Activated CD8-positive, alpha-beta memory T cell treated with anti-CD3 and anti-CD28 coated beads, Interleukin-2, amount 50 U/mL, for 48 hours (primary cell): ENCODE data around the gene DIRAS2.

Experiments used
- DNase-seq: peaks from one replicate; pipeline ENCODE4 v3.0.0-alpha.2; 2020

Gene DIRAS2

DNA sequence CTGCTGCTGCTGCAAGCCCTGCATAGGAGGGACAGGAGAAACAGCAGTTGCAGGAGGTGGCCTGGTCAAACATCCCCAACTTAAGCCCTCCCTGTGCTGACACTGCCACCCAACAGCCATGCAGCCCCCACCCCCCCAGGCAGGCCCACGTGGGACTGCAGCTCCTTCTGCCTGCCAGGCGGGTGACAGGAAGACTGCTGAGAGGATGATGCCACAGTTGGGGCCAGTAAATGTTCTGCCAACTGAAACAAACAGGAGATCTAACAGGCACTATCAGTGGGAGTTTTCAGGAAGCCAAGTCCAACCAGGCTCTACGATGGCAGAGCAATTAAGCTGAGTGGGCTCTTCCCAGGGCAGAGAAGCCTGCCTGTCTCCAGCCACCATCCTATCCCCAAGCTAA is 31.1 kb downstream of the DIRAS2 start:
- no peak for DNase-seq

DNA sequence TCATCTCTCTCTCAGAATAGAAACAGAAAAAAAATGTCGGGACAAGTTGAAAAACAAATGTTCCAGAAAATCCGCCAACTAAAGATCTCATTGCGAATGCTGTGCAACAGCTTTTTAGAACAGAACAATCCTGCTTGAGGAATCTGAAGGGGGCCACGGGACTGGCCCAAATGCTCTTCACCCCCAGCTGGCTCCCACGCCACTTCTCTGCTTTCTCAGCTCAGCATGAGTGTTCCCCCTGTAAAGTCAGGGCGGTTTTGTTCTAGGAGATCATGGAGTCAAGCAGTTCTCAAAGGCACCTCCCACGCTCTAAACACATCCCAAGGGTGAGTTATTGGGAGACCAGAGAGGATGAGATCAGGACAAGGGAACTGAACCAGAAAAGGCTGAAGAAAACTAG is 31.5 kb downstream of the DIRAS2 start:
- DNase-seq = no peak

DNA sequence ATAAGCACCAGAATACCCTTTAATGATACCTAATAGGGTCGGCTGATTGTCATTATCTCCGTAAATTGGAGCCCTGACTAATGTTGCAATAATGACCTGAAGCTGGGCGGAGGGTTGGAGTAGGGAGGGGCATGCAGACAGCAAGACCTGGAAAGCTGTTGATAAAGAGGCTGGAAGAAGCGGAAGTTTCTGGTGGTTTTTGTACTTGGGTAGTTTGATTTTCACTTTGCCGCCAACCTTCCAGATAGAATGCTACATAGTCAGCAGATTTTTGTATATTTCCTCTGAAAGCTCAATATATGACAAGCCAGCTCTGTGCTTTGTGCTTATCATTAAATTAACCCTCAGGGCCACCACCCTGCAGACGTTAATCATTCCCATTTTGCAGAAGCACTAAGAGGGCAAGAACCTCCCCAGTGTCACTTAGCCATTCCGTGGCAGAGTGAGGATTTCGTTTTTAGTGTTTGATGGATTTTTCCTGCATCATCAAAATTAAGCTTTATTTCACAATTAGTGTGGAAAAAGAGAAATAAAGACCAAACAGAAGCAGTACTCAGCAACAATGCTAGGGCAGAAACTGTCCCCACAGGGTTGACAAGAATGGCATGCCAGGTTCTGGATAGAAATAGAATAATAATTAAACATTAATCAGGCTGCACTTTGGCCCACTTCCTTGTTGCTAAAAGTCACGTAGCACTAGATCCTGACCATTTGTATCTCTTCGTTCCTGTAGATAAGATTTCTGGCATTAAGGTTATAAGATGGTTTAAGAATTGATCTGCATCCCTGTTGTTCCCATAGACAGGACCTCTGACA is 34.7 kb downstream of the DIRAS2 start:
- no peak for DNase-seq

DNA sequence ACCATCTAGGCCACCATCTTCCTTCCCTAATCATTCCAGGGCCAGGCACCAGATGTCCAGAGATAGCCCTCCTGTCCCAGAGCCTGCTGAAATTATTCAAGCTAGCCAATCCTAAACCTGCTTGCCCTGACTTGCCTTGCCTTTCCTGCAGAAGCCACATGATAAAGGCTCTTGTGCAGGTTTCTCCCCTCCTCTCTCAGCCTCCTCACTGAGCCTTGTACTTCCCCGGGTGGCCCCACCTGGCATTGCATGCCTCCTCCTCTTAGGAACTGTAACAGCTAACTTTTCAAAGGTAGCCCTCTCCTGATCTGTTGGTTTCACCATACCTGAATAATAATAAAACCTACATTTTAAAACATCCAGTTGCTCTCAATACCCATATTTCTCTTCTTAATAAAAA is 42.6 kb downstream of the DIRAS2 start:
- no peak for DNase-seq

DNA sequence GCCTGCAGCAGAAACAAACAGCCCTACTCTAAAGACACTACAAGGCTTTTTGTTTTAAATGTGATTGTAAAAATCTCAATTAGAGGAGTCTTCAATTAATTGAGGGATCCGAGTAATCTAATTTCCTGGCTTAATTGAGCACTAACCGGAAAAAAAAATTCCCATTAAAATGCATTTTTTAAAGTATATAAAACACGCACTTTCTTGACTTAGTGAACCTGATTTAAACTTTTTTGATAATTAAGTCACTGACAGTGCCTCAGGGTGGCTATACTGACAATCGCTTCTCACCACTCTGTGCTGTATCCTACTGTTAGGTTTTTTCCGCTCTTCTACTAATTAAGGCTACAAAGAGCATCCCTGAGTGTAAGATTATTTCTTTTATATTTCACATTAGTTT is 44.4 kb downstream of the DIRAS2 start:
- no peak for DNase-seq

DNA sequence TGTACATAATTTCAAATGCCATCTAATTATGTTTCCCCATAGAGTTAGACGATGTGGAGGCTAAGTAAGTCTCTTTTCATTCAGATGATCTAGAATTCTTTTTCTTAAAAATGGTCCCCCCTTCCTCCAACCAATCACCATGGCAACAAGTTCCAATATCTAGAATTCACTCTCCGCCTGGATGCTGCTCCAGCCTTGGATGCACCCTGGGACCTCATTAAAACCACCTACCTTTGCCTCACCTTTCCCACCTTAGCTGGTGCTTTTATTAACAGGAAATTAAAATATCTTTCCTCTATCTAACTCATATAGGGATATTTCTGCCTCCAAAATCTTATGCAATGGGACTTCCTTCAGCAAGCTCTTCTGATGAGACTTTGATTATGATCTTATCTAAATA is 49.0 kb downstream of the DIRAS2 start:
- no peak for DNase-seq

DNA sequence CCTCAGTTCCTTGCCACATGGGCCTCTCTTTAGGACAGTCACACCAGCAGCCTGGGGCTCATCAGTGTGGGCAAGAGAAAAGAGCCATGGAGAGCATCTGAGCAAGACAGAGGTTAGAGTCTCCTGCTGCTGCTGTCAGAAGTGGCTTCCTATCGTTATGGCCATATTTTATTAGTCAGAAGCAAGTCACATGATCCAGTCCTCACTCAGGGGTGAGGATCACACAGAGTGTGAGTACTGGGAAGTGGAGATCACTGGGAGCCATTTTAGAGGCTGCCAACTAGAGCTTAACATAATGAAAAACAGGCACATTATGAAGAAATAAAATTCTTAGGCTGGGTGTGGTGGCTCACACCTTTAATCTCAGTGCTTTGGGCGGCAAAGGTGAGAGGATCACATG is 62.0 kb downstream of the DIRAS2 start:
- no peak for DNase-seq

DNA sequence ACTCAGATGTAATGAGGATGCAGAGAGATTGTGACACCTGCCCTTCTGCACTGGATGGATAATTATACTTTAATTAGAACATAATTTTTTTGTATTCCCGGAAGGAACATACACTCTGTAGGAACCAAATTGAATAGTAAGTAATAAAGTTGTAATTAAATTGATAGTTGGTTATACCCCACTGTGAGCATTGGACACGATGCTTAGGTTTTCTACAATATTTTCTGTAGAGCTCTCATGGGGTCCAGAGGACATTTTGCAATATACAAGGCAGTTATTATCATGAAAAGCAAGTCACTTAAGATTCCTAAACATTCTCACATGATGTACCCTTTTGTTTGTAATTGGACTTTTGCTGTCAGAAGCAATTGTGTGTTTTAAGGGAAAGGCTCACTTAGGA is 63.4 kb downstream of the DIRAS2 start:
- no peak for DNase-seq

DNA sequence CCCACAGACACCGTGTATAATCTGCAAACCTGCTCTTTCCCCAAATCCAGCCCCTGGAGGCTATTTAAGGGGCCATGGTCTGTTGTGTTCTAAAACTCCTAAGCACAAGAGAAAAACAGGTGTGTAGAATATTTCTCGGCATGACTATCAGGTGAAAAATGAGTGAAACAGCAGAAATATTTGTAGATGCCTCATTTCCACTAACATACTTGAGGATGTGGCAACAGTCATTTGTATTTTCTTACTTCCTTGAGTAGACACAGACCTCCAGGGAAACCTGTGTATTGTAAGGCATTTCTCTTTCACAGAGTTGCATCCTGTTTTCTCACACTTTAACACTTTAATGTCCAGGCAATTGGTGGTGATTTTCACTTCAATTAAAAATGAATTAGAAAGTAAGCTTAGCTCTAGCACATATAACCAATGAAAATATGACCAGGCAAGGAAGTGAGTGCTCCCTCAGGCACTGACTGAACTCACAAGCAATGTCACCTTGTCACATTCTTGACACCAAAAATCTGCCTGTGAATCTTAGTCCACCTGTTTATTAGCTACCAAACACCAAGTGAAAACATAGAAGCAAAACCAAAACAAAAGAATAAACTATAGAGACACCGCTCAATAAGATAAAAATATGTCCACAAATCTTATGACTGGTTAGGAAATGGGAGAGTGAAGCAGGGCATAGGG is 64.4 kb downstream of the DIRAS2 start:
- DNase-seq = no peak

DNA sequence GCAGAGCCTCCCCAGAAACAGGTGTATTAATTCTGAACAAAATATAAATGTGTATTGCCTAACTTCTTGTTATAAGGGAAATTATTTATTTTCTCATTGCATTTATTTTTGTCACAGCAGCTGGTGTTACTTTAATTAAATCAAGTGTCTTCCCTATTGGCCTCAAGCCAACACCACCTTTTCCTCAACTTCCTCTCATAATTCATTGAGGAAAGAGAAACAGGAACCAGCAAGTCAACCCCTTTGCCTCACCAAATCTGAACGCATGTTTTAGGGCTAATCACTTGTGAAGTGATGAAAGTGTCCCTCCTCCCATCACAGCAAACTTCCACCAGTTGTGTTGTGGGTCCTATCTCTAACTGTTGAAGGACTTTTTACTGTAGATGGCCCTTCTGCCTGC is 73.1 kb downstream of the DIRAS2 start:
- DNase-seq = no peak

DNA sequence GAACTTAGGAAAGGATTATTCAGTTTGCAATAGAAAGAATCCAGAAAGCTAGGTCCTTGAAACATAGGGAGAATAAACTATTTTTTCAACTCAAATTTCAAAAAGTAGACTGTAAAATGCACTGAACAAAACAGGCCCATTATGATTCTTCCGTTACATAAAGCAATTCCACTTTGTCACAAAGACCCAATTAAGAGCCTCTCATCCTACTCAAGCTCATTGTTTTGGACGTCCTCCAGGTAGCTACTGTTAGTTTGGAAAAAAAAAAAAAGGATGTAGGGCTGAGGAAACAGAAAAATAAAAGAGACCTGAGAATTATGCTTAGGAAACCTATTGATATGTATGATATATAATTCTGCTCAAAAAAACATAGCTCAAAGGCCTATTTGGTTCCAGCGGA is 74.0 kb downstream of the DIRAS2 start:
- no peak for DNase-seq

DNA sequence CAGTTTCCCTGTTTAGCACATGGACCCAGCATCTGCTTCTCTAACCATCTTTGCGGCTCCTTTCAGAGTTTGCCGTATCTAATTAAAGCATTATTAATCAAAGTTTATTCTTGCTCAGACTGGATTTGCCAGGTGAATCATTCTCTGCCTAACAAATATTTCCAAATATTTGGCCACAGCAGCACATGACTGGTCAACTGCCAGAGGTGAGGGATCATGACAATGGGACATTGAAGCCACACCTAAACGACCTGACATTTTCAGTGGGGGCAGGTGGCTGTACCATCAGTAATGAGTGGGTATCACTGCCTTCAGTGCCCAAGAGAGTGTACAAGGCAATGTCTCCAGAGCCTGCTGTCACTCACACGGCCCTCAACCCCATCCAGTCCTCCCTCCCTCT is 80.4 kb downstream of the DIRAS2 start:
- no peak for DNase-seq
